ENCODE data around the gene MUC5AC.

Gene MUC5AC

GRCh38 chr11:1230456-1231395, 73.0 kb downstream of the MUC5AC start:
- peak; percentile 42 for DNase-seq (ENCODE audit: low spot score)
- TF ChIP-seq, protein P1, sequence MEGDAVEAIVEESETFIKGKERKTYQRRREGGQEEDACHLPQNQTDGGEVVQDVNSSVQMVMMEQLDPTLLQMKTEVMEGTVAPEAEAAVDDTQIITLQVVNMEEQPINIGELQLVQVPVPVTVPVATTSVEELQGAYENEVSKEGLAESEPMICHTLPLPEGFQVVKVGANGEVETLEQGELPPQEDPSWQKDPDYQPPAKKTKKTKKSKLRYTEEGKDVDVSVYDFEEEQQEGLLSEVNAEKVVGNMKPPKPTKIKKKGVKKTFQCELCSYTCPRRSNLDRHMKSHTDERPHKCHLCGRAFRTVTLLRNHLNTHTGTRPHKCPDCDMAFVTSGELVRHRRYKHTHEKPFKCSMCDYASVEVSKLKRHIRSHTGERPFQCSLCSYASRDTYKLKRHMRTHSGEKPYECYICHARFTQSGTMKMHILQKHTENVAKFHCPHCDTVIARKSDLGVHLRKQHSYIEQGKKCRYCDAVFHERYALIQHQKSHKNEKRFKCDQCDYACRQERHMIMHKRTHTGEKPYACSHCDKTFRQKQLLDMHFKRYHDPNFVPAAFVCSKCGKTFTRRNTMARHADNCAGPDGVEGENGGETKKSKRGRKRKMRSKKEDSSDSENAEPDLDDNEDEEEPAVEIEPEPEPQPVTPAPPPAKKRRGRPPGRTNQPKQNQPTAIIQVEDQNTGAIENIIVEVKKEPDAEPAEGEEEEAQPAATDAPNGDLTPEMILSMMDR (IDR thresholded peaks at IDR 0.05; ENCODE audit: extremely low read depth, missing control alignments), result no peak

DNA sequence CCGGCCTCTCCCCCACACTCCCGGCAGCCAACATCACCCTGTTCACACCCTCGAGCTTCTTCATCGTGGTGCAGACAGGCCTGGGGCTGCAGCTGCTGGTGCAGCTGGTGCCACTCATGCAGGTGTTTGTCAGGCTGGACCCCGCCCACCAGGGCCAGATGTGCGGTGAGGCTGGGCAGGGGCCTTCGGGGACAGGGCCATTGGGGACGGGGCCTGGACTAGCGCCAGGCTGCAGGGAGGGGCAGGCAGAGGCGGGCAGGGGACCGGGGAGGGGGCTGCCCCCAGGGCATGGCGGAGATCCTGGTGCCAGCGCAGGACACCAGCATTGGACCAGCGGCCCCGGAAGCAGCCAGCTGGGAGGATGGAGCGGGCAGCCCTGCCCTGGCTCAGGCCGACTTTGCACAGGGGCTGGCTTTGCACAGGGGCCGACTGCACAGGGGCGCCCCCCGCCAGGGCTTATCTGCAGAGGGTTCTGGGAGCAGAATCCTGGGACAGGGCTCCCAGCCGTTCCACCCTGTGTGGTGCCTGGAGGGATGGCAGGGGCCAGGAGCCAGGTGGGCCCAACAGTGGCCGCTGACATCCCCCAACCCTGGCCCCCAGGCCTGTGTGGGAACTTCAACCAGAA, 73.8 kb downstream of the MUC5AC start:
- TF ChIP-seq, protein P1 (IDR thresholded peaks at IDR 0.05; ENCODE audit: extremely low read depth, missing control alignments), result no peak

GRCh38 chr11:1232021-1232882, 74.5 kb downstream of the MUC5AC start:
- peak; percentile 32 for DNase-seq (ENCODE audit: low spot score)
- TF ChIP-seq, protein P1 (IDR thresholded peaks at IDR 0.05; ENCODE audit: extremely low read depth, missing control alignments), result no peak

More for the DNA sequence above, 73.8 kb downstream of the MUC5AC start:
- DNase-seq (ENCODE audit: low spot score), result peak; percentile 32

DNA sequence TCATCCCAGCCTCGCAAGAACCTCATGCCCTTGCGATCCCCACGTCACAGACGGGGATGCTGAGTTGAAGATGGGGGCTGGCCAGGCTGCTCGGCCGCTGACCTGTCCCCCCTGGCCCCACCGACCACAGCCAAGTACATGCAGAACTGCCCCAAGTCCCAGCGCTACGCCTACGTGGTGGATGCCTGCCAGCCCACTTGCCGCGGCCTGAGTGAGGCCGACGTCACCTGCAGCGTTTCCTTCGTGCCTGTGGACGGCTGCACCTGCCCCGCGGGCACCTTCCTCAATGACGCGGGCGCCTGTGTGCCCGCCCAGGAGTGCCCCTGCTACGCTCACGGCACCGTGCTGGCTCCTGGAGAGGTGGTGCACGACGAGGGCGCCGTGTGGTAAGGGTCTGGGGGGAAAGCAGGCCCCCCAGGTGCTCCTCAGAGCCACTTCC, 75.1 kb downstream of the MUC5AC start:
- DNase-seq (ENCODE audit: low spot score), result peak; percentile 25
- TF ChIP-seq, protein P1 (IDR thresholded peaks at IDR 0.05; ENCODE audit: extremely low read depth, missing control alignments), result no peak

GRCh38 chr11:1233351-1234053, 75.7 kb downstream of the MUC5AC start:
- peak; percentile 36 for DNase-seq (ENCODE audit: low spot score)
- TF ChIP-seq, protein P1 (IDR thresholded peaks at IDR 0.05; ENCODE audit: extremely low read depth, missing control alignments), result no peak

DNA sequence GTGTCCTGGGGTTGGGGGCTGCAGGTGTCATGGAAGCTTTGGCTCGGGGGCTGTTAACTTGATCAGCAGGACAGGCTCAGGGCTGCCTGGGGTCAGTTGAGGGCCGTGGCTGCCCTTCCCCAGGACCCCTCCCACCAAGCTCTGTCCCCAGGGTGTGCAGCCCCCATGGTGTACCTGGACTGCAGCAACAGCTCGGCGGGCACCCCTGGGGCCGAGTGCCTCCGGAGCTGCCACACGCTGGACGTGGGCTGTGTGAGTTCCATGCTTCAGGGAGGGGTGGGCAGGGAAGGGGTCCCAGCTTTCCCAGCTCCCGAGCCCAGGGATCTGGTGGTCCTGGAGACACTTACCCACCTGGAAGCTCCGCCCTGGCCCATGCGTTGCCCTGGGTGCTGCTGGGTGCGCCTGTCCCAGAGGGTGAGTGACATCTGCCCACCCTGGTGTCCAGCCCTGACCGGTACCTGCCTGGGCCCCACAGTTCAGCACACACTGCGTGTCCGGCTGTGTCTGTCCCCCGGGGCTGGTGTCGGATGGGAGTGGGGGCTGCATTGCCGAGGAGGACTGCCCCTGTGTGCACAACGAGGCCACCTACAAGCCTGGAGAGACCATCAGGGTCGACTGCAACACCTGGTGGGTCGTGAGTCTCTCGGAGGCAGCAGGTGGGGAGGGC, 76.4 kb downstream of the MUC5AC start:
- TF ChIP-seq, protein P1 (IDR thresholded peaks at IDR 0.05; ENCODE audit: extremely low read depth, missing control alignments), result no peak
- DNase-seq (ENCODE audit: low spot score), result no peak
